GM12878 (cell line): ENCODE data around the gene CEP78.

Experiments used
- BMI1 ChIP-seq: fragments of 450-650 bp; IDR thresholded peaks from 2 replicates; pipeline ENCODE4 v1.6.1; 2016; ENCODE audit warnings: mild to moderate bottlenecking, moderate library complexity, borderline replicate concordance
- POLR2AphosphoS5 ChIP-seq: IDR thresholded peaks from 2 replicates; pipeline ENCODE4 v1.6.1; 2011; ENCODE audit warnings: mild to moderate bottlenecking, low read length, inconsistent platforms
- TF ChIP-seq, protein P1 (sequence below): fragments of 450-650 bp; IDR thresholded peaks from 2 replicates; pipeline ENCODE4 v1.6.1; 2018; ENCODE audit warnings: borderline replicate concordance, mild to moderate bottlenecking; ENCODE audit not compliant: partially characterized antibody

DNA sequence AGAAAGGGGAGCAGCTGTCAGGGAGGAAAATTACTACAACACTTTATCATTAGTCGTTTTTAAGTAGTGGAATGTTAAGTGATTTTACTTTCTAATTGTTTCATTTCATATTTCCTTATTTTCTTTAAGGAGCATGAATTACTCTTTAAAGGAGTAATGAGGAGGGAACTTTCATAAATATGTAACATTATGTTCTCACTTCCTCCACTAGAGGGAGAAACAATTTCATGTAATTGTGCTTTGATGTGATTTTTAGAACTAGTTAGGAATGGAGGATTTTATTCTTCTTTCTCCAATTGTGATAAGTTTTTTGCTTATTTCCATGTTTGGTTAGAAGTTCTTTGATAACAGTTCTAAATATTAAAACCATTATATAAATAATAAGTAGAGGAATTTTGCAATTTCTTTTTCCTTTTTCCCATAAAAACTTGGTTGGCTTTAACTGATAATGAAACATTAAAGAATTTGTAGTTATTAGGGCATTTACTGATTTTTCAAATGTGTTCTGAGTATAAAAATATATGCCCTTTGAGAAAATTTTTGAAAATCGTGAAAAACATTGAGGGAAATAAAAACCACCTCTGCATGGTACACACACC lies 25.6 kb downstream of the CEP78 start:
- TF ChIP-seq POLR2AphosphoS5, result no peak
- TF ChIP-seq, protein P1, sequence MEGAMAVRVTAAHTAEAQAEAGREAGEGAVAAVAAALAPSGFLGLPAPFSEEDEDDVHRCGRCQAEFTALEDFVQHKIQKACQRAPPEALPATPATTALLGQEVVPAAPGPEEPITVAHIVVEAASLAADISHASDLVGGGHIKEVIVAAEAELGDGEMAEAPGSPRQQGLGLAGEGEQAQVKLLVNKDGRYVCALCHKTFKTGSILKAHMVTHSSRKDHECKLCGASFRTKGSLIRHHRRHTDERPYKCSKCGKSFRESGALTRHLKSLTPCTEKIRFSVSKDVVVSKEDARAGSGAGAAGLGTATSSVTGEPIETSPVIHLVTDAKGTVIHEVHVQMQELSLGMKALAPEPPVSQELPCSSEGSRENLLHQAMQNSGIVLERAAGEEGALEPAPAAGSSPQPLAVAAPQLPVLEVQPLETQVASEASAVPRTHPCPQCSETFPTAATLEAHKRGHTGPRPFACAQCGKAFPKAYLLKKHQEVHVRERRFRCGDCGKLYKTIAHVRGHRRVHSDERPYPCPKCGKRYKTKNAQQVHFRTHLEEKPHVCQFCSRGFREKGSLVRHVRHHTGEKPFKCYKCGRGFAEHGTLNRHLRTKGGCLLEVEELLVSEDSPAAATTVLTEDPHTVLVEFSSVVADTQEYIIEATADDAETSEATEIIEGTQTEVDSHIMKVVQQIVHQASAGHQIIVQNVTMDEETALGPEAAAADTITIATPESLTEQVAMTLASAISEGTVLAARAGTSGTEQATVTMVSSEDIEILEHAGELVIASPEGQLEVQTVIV, result no peak
- no peak for TF ChIP-seq BMI1
